ENCODE data around the gene SLC5A12.

GRCh38 chr11:26618441-26618840 is 103.4 kb downstream of the SLC5A12 start:
- TF ChIP-seq CTCF (IDR thresholded peaks at IDR 0.05 in 2 of 3, conservative IDR thresholded peaks at IDR 0.05 in 1 of 3; ENCODE audit: control insufficient read depth in 2 of 3, extremely low read depth in 1 of 3, insufficient read depth in 1 of 3, low read depth in 3 of 3, low read length in 3 of 3) = no peak
- TF ChIP-seq NRF1 (conservative IDR thresholded peaks at IDR 0.05; ENCODE audit: low read depth, low read length) = no peak
- no peak for TF ChIP-seq EGR1 (IDR thresholded peaks at IDR 0.05; ENCODE audit: borderline replicate concordance in 1 of 2, low read depth in 2 of 2, low read length in 2 of 2)
- TF ChIP-seq JUND (IDR thresholded peaks at IDR 0.05; ENCODE audit: low read depth, low read length) = no peak
- no peak for TF ChIP-seq EZH2 (IDR thresholded peaks at IDR 0.05; ENCODE audit: borderline replicate concordance, control insufficient read depth, low read depth, low read length)
- TF ChIP-seq REST (IDR thresholded peaks at IDR 0.05; ENCODE audit: low read depth, low read length) = no peak
- TF ChIP-seq TARDBP (IDR thresholded peaks at IDR 0.05; ENCODE audit: borderline replicate concordance) = no peak
- no peak for TF ChIP-seq BHLHE40 (IDR thresholded peaks at IDR 0.05; ENCODE audit: borderline replicate concordance in 1 of 2, low read depth in 2 of 2, low read length in 1 of 2)
- no peak for TF ChIP-seq TCF12 (IDR thresholded peaks at IDR 0.05; ENCODE audit: low read depth, low read length)
- TF ChIP-seq CHD1 (IDR thresholded peaks at IDR 0.05; ENCODE audit: low read depth, low read length) = no peak
- TF ChIP-seq BCLAF1 (IDR thresholded peaks at IDR 0.05) = no peak
- TF ChIP-seq FOXM1 (IDR thresholded peaks at IDR 0.05; ENCODE audit: low read depth, low read length) = no peak

All from GM12878 (cell line).